Activated B cell treated with CpG ODN at 0.5 μM for 24 hours (primary cell): Measurements from ENCODE around the gene RIMBP2. TPM values are rescaled to one million over a fixed set of nuclear protein-coding genes. Genes with fewer than 3 reads are reported as not detected.

Experiments
- ATAC-seq: fragments of 200-7000 bp; cut with Tn5 transposase; one replicate; pipeline ENCODE4 v1.10.0; 2021; ENCODE audit warnings: low read depth, mild to moderate bottlenecking, moderate library complexity
- CTCF ChIA-PET: fragments of 350-600 bp; sonication (Branson Sonifier 250); formaldehyde crosslinking; loops from one replicate; lab custom pipeline; 2021; ENCODE audit warnings: antibody characterized with exemption; lab: Charles Lee
- POLR2A ChIA-PET: fragments of 350-600 bp; sonication (Branson Sonifier 250); formaldehyde crosslinking; loops from one replicate; lab custom pipeline; 2021; ENCODE audit warnings: antibody characterized with exemption; lab: Charles Lee
- DNase-seq: peaks from one replicate; pipeline ENCODE4 v3.0.0; 2022
- H3K27ac Mint-ChIP-seq: one replicate; pipeline ENCODE4 v1.8.0; 2020; ENCODE audit warnings: mixed read lengths
- H3K27me3 Mint-ChIP-seq: one replicate; pipeline ENCODE4 v1.8.0; 2021; ENCODE audit warnings: mixed read lengths
- H3K36me3 Mint-ChIP-seq: one replicate; pipeline ENCODE4 v1.8.0; 2021; ENCODE audit warnings: low read depth, mixed read lengths
- H3K4me1 Mint-ChIP-seq: one replicate; pipeline ENCODE4 v1.8.0; 2021; ENCODE audit warnings: mixed read lengths
- H3K4me3 Mint-ChIP-seq: one replicate; pipeline ENCODE4 v1.8.0; 2020; ENCODE audit warnings: mild to moderate bottlenecking, mixed read lengths
- H3K9me3 Mint-ChIP-seq: one replicate; pipeline ENCODE4 v1.8.0; 2020; ENCODE audit warnings: mixed read lengths
- CTCF ChIP-seq: fragments of 200-600 bp; IDR thresholded peaks from one replicate; pipeline ENCODE4 v1.8.0; 2022; ENCODE audit warnings: antibody characterized with exemption, mild to moderate bottlenecking
- intact Hi-C: fragments of 100-400 bp; cut with micrococcal nuclease; formaldehyde crosslinking; loops from one replicate; pipeline ENCODE4 v1.15.1; 2024
- total RNA-seq: library from RNA; stranded (reverse); gene quantifications from 2 replicates; pipeline ENCODE4 v1.2.3, GENCODE V29; 2022

RIMBP2 gene
- total RNA-seq, 1 donor from 2014 or later: not detected

GRCh38 chr12:130669205-130669557, 46.9 kb downstream of the RIMBP2 start:
- Mint-ChIP-seq H3K4me1 (no peaks in the 10 kb centered on the region), H3K36me3 (no peaks in the 10 kb centered on the region), H3K4me3 (no peak overlapping the region), H3K27ac (no peak overlapping the region), H3K27me3 (no peaks in the 10 kb centered on the region), H3K9me3 (peaks cover 11% of the 10 kb centered on the region)
- POLR2A ChIA-PET: no interaction called here
- intact Hi-C loops: no loop called here
- DNase-seq (no peak), ATAC-seq (no peak)
- no peak for TF ChIP-seq CTCF
- CTCF ChIA-PET: no interaction called here

GRCh38 chr12:130668286-130669204, 47.6 kb downstream of the RIMBP2 start:
- no peak for TF ChIP-seq CTCF
- Mint-ChIP-seq H3K9me3 (peaks cover 11% of the 10 kb centered on the region), H3K4me1 (no peaks in the 10 kb centered on the region), H3K27ac (no peak overlapping the region), H3K4me3 (no peak overlapping the region), H3K27me3 (no peaks in the 10 kb centered on the region), H3K36me3 (no peaks in the 10 kb centered on the region)
- DNase-seq: no peak
- ChIA-PET CTCF (no interaction called here), POLR2A (no interaction called here)
- intact Hi-C loops: no loop called here
- no peak for ATAC-seq

GRCh38 chr12:130667421-130667960, 48.6 kb downstream of the RIMBP2 start:
- Mint-ChIP-seq H3K27me3 (no peaks in the 10 kb centered on the region), H3K36me3 (no peaks in the 10 kb centered on the region), H3K4me3 (no peak overlapping the region), H3K9me3 (peaks cover 11% of the 10 kb centered on the region), H3K4me1 (no peaks in the 10 kb centered on the region), H3K27ac (no peak overlapping the region)
- ChIA-PET POLR2A (no interaction called here), CTCF (no interaction called here)
- DNase-seq (no peak), ATAC-seq (no peak)
- intact Hi-C loops: no loop called here
- TF ChIP-seq CTCF: no peak

- Mint-ChIP-seq H3K27me3 (no peaks in the 10 kb centered on the region), H3K4me3 (no peak overlapping the region), H3K9me3 (peaks cover 11% of the 10 kb centered on the region), H3K27ac (no peak overlapping the region), H3K4me1 (no peaks in the 10 kb centered on the region), H3K36me3 (no peaks in the 10 kb centered on the region)
- POLR2A ChIA-PET: no interaction called here
- CTCF ChIA-PET: no interaction called here
- no peak for ATAC-seq
- intact Hi-C loops: no loop called here
- DNase-seq: no peak
- no peak for TF ChIP-seq CTCF
Measured at GRCh38 chr12:130666645-130667044, 49.5 kb downstream of the RIMBP2 start.

GRCh38 chr12:130665753-130666152, 50.3 kb downstream of the RIMBP2 start:
- H3K4me1 Mint-ChIP-seq: no peaks in the 10 kb centered on the region
- H3K27ac Mint-ChIP-seq: no peak overlapping the region
- POLR2A ChIA-PET: no interaction called here
- H3K4me3 Mint-ChIP-seq: no peak overlapping the region
- DNase-seq (no peak), ATAC-seq (no peak)
- peaks cover 7% of the 10 kb centered on the region for H3K9me3 Mint-ChIP-seq
- TF ChIP-seq CTCF: no peak
- intact Hi-C loops: no loop called here
- H3K36me3 Mint-ChIP-seq: no peaks in the 10 kb centered on the region
- CTCF ChIA-PET: no interaction called here
- no peaks in the 10 kb centered on the region for H3K27me3 Mint-ChIP-seq
